ENCODE measurements around the gene IL13. TPM values are rescaled to one million over a fixed set of nuclear protein-coding genes. Genes with fewer than 3 reads are reported as not detected.

The IL13 gene
- total and polyA plus RNA-seq, 7 donors = 0.15 TPM; not detected in 6

DNA sequence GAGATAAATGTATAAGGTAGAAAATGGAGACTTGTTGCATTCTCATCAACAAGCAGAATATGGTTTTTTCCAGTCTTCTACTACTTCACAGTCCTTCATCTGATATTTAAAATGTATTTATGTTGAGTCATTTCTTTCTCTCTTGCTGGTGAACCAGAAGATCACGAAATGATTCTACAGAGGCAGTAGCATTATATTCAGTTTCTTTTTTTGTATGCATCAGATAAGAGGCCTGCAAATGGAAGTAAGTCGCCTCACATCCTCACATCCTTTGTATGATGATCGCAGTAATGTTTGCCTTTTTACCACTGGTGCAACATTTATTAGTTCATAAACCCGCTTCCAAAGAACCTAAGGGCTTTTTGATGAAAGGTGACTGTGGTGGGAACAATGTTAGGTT lies 22.1 kb upstream of the IL13 start:
- H3K27me3 ChIP-seq = no peaks in the 10 kb centered on the region
- no peak overlapping the region for H3K4me3 ChIP-seq
- intact Hi-C loops (cut with DNase I) = no loop called here
- peaks cover 22 to 57% (median 26%) of the 10 kb centered on the region in 4 donors for H3K36me3 ChIP-seq
- no peaks in the 10 kb centered on the region for H3K9me3 ChIP-seq
- no peak for TF ChIP-seq EP300 (IDR thresholded peaks at IDR 0.05)
- TF ChIP-seq, protein P1, sequence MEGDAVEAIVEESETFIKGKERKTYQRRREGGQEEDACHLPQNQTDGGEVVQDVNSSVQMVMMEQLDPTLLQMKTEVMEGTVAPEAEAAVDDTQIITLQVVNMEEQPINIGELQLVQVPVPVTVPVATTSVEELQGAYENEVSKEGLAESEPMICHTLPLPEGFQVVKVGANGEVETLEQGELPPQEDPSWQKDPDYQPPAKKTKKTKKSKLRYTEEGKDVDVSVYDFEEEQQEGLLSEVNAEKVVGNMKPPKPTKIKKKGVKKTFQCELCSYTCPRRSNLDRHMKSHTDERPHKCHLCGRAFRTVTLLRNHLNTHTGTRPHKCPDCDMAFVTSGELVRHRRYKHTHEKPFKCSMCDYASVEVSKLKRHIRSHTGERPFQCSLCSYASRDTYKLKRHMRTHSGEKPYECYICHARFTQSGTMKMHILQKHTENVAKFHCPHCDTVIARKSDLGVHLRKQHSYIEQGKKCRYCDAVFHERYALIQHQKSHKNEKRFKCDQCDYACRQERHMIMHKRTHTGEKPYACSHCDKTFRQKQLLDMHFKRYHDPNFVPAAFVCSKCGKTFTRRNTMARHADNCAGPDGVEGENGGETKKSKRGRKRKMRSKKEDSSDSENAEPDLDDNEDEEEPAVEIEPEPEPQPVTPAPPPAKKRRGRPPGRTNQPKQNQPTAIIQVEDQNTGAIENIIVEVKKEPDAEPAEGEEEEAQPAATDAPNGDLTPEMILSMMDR (IDR thresholded peaks at IDR 0.05) = no peak
- no peak for TF ChIP-seq POLR2AphosphoS5 (IDR thresholded peaks at IDR 0.05)
- no peak for TF ChIP-seq POLR2A (IDR thresholded peaks at IDR 0.05)
- H3K27ac ChIP-seq = no peak overlapping the region
- 77 to 94% methylated on average over 4 of the region's 4 CpGs for WGBS, 2 donors
- no peaks in the 10 kb centered on the region for H3K4me1 ChIP-seq
- DNase-seq = no peak

DNA sequence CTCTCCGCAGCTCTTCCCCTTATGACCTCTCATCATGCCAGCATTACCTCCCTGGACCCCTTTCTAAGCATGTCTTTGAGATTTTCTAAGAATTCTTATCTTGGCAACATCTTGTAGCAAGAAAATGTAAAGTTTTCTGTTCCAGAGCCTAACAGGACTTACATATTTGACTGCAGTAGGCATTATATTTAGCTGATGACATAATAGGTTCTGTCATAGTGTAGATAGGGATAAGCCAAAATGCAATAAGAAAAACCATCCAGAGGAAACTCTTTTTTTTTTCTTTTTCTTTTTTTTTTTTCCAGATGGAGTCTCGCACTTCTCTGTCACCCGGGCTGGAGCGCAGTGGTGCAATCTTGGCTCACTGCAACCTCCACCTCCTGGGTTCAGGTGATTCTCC lies 20.7 kb upstream of the IL13 start:
- no peak for DNase-seq
- H3K36me3 ChIP-seq = peaks cover 25 to 70% (median 39%) of the 10 kb centered on the region in 4 donors
- no peak overlapping the region for H3K4me3 ChIP-seq
- WGBS, 2 donors = 98% methylated on average over 4 of the region's 4 CpGs
- no peaks in the 10 kb centered on the region for H3K4me1 ChIP-seq
- intact Hi-C loops (cut with DNase I) = no loop called here
- no peaks in the 10 kb centered on the region for H3K9me3 ChIP-seq
- TF ChIP-seq POLR2AphosphoS5 (IDR thresholded peaks at IDR 0.05) (no peak), POLR2A (IDR thresholded peaks at IDR 0.05) (no peak), EP300 (IDR thresholded peaks at IDR 0.05) (no peak)
- TF ChIP-seq, protein P1 (IDR thresholded peaks at IDR 0.05) = no peak
- no peak overlapping the region for H3K27ac ChIP-seq
- H3K27me3 ChIP-seq = no peaks in the 10 kb centered on the region

DNA sequence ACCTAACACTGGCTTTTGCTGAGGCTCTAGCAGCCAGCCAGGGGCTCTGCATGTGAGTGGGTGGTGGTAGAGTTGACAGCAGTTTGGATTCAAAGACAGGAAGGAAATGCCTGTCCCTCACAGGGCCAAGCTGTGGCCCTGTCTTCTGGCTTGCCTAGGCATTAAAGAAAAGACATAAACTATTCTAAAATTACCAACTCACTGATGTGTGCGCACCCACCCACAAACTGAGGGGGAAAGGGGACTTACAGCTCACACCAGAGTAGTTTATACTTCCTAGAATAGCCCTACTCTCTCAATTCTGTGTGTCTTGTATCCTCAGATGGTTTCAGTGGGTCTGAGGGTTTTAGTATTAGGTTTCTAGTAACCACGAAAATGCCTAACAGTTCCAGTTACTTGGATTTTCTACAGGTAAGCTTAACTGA lies 18.3 kb upstream of the IL13 start:
- Histone ChIP-seq H3K27me3 (no peaks in the 10 kb centered on the region), H3K27ac (no peak overlapping the region), H3K9me3 (no peaks in the 10 kb centered on the region), H3K36me3 (peaks cover 31 to 83% (median 42%) of the 10 kb centered on the region in 4 donors), H3K4me1 (no peaks in the 10 kb centered on the region), H3K4me3 (no peak overlapping the region)
- WGBS, 2 donors = 65 to 88% methylated on average over 2 of the region's 2 CpGs
- TF ChIP-seq POLR2A (IDR thresholded peaks at IDR 0.05) = no peak
- TF ChIP-seq EP300 (IDR thresholded peaks at IDR 0.05) = no peak
- TF ChIP-seq POLR2AphosphoS5 (IDR thresholded peaks at IDR 0.05) = no peak
- TF ChIP-seq, protein P1 (IDR thresholded peaks at IDR 0.05) = no peak
- no peak for DNase-seq
- intact Hi-C loops (cut with DNase I) = no loop called here

DNA sequence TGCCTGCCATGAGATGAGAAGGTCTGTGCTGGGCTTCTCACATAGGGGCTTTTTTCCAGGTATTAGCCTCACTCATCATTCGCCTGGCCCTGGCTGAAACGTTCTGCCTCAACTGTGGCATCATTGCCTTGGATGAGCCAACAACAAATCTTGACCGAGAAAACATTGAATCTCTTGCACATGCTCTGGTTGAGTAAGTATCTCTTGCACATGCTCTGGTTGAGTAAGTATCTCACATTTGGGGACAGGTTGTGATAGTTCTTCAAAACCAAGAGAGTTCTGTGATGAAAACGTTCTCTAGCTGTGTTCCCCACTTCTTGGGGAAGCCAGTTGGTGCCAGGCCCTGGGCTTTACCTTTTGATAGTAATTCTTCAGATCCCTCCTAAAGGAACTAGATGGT lies 17.4 kb upstream of the IL13 start:
- no peak overlapping the region for H3K4me3 ChIP-seq
- TF ChIP-seq, protein P1 (IDR thresholded peaks at IDR 0.05) = no peak
- TF ChIP-seq POLR2A (IDR thresholded peaks at IDR 0.05) = no peak
- no peak for TF ChIP-seq EP300 (IDR thresholded peaks at IDR 0.05)
- TF ChIP-seq POLR2AphosphoS5 (IDR thresholded peaks at IDR 0.05) = no peak
- no peaks in the 10 kb centered on the region for H3K27me3 ChIP-seq
- intact Hi-C loops (cut with DNase I) = no loop called here
- no peak for DNase-seq
- no peaks in the 10 kb centered on the region for H3K4me1 ChIP-seq
- no peak overlapping the region for H3K27ac ChIP-seq
- WGBS, 2 donors = 87 to 90% methylated on average over 4 of the region's 4 CpGs
- H3K9me3 ChIP-seq = no peaks in the 10 kb centered on the region
- peaks cover 31 to 83% (median 42%) of the 10 kb centered on the region in 4 donors for H3K36me3 ChIP-seq

DNA sequence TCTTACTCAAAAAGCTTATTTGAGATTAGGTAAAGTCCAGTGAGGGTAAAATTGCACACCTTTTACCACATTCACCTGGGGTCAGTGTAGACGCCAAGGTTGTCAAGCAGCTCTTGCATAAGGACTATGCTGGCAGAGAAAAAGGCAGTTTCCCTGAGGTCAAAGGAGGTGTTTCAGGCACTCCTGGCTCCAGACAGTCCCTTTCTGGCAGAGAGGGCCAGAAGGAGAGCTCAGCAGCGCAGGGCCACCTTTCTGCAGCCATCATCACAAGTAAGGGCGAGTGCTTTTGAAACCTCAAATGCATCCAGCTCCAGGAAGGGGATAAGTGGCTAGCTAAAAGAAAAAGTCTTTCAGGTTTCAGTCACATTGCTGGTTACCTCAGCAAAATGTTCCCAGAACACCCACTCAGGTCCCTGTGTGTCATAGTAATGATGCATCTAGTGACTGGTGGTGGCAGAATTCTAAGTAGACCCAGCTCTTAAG lies 16.7 kb upstream of the IL13 start:
- H3K4me1 ChIP-seq = no peaks in the 10 kb centered on the region
- no peak for DNase-seq
- no peak overlapping the region for H3K4me3 ChIP-seq
- no peaks in the 10 kb centered on the region for H3K9me3 ChIP-seq
- 86 to 95% methylated on average over 3 of the region's 3 CpGs for WGBS, 2 donors
- H3K36me3 ChIP-seq = peaks cover 31 to 78% (median 42%) of the 10 kb centered on the region in 4 donors
- H3K27me3 ChIP-seq = no peaks in the 10 kb centered on the region
- H3K27ac ChIP-seq = no peak overlapping the region
- intact Hi-C loops (cut with DNase I) = no loop called here
- TF ChIP-seq POLR2AphosphoS5 (IDR thresholded peaks at IDR 0.05) (no peak), EP300 (IDR thresholded peaks at IDR 0.05) (no peak), POLR2A (IDR thresholded peaks at IDR 0.05) (no peak)
- TF ChIP-seq, protein P1 (IDR thresholded peaks at IDR 0.05) = no peak

Measured in sigmoid colon (tissue), 7 donors.